NCI-H2107 treated with DMSO at 0.1 percent for 48 hours (cell line): ENCODE measurements around the gene OPN1MW.
"Not testable (repeated sequence)": the region's sequence is repeated elsewhere in the genome, so short reads cannot be mapped to it uniquely, and the experiment has no call there.

Experiments used
- DNase-seq: peaks from one replicate; lab custom pipeline; 2025; ENCODE audit not compliant: unreplicated experiment; lab: John Stamatoyannopoulos, UW

OPN1MW gene

DNA sequence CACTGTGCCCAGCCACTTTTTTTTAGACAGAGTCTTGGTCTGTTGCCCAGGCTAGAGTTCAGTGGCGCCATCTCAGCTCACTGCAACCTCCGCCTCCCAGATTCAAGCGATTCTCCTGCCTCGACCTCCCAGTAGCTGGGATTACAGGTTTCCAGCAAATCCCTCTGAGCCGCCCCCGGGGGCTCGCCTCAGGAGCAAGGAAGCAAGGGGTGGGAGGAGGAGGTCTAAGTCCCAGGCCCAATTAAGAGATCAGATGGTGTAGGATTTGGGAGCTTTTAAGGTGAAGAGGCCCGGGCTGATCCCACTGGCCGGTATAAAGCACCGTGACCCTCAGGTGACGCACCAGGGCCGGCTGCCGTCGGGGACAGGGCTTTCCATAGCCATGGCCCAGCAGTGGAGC is at the start of gene OPN1MW:
Gene OPN1MW, plus strand, starts transcription at position 301 of the 400 bp plus-strand sequence. Its CDS starts 82 bp downstream, at position 383.
- DNase-seq = not testable (repeated sequence)

DNA sequence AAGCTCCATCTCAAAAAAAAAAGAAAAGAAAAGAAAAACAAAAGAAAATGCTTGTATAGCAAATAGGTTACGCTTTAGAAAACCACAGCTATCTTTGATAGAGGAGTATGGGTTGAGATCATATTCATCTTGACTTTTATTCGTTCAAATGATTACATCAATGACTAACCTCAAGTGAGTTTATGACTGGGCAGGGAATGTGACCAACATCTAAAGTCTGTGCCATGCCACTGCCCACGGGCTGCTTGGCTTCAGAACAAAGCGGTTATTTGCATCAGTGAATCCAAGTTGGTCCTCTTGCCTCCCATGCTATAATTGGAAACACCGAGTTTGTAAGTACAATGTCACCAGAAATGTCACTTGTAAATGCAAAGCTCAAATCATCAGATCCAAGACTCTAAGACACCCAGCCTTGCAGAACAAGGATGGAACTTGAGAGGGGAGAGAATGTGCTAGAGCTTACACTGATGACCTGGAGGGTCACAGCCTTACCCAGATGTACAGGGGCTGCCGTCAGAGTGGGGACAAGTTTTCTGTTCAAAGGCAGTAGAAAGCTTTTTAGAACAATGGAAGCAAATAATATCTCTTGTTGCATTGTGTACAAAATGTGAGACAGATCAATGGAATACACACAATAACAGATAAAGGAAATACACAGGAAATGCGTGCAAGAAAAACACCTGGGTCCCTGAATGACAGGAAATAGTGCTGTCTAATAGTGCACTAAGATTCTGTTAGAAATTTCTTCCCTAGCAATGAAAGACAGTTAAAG is 46.8 kb upstream of the OPN1MW start:
- DNase-seq = no peak

DNA sequence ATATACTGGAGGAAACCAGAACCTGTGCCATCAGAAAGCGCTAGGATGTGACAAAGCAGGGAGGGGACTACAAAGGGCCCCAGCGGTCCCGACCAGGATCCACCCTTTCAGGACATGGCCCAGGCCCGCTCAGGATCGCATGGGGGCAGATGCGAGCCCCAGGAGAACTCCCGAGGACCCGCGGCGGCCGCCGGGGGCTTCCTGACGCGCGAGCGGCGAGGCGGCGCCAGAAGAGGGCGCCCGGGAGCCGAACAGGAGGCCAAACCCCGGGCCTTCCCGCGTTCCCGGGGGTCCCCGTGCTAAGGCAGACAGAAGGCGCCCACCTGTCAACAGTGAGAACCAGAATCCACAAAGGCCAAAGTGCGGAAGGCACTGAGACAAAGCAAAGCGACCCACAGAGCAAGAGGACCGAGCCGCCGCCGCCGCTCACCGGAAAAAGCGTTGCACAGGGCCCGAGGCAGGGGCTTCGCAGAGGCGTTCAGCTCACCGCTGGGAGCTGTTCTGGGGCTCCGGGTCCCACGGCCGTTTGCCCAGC is 45.7 kb upstream of the OPN1MW start:
- peak; percentile 24 for DNase-seq

GRCh38 chrX:154138857-154139256 is 43.5 kb upstream of the OPN1MW start:
- no peak for DNase-seq

GRCh38 chrX:154140206-154140605 is 42.2 kb upstream of the OPN1MW start:
- DNase-seq = no peak

GRCh38 chrX:154140742-154141141 is 41.7 kb upstream of the OPN1MW start:
- no peak for DNase-seq

DNA sequence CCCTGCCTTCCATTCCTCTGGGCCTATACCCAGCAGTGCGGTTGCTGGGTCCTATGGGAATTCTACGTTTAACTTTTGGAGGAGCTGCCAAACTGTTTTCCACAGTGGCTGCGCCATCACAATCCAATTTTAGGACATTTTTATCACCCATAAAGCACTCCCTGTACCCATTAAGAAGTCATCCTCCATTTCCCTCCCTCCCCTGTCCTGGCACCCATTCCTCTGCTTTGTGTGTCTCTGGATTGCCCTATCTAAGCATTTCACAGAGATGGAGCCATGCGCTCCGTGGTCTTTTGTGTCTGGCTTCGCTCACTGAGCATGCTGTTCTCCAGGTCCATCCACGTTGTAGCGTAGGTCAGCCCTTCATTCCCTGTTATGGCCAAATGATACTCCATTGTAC is 40.0 kb upstream of the OPN1MW start:
- no peak for DNase-seq

- no peak for DNase-seq
These were observed 39.2 kb upstream of the OPN1MW start for GRCh38 chrX:154142950-154143745.

- not testable (repeated sequence) for DNase-seq
These were observed 38.4 kb upstream of the OPN1MW start, which contains the start of gene OPN1LW for GRCh38 chrX:154144010-154144409. Gene OPN1LW (plus strand): TSS chrX:154144243. CDS start chrX:154144284, 41 bp downstream.

GRCh38 chrX:154151030-154151429 is 31.4 kb upstream of the OPN1MW start:
- not testable (repeated sequence) for DNase-seq

DNA sequence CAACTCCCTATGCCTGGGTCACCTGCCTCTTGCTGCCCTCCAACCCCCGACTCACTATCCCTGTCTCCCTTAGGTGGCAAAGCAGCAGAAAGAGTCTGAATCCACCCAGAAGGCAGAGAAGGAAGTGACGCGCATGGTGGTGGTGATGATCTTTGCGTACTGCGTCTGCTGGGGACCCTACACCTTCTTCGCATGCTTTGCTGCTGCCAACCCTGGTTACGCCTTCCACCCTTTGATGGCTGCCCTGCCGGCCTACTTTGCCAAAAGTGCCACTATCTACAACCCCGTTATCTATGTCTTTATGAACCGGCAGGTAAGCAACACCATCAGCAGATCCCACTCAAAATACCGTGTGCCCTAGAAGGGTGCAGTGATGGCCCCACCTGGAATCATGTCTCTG is 26.2 kb upstream of the OPN1MW start:
- not testable (repeated sequence) for DNase-seq

- DNase-seq = not testable (repeated sequence)
These were observed 25.2 kb upstream of the OPN1MW start for GRCh38 chrX:154157207-154157606.

DNA sequence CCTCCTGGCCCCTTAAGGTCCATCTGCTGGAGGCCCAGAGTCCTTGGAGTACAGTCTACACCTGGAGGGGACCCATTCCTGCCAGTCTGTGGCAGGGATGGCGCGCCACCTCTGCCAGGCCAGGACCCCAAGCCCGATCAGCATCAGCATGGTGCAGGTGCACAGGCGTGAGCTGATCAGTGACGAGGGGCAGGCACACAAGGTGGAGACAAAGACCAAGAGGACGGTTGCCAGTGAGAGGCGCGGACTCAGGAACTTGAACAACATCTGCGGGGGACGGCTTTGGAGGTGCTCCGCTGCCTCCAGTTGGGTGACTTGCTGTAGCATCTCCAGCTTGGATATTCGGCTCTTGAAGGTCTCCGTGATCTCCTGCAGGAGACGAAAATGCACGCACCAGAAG is 23.1 kb upstream of the OPN1MW start:
- DNase-seq = not testable (repeated sequence)

GRCh38 chrX:154164902-154165301 is 17.5 kb upstream of the OPN1MW start:
- DNase-seq = not testable (repeated sequence)

- not testable (repeated sequence) for DNase-seq
These were observed 14.0 kb upstream of the OPN1MW start for GRCh38 chrX:154168384-154168783.

- DNase-seq = not testable (repeated sequence)
These were observed 9.9 kb upstream of the OPN1MW start for GRCh38 chrX:154172535-154172943.

DNA sequence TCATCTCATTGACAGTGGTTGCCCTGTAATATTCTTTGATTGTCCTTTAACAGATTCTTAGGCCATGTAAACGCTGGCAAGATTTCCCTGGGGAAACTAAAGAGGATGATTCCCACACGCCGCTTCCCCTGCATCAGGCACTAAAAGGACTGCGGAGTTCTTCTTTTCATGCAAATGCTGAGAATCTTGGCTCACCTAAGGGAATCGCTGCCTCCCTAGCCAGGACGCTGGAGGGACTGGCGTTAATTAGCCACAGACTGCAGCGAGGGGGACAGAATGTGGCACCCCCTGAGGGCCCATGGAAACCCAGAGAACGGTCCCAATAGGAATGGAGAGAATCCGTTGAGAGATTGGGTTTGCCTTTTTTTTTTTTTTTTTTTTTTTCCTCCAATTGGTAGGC is 8.0 kb upstream of the OPN1MW start:
- DNase-seq = not testable (repeated sequence)

- not testable (repeated sequence) for DNase-seq
These were observed 1.4 kb downstream of the OPN1MW start for GRCh38 chrX:154183794-154184193.

- DNase-seq = not testable (repeated sequence)
These were observed 10.4 kb downstream of the OPN1MW start for GRCh38 chrX:154192846-154193245.

DNA sequence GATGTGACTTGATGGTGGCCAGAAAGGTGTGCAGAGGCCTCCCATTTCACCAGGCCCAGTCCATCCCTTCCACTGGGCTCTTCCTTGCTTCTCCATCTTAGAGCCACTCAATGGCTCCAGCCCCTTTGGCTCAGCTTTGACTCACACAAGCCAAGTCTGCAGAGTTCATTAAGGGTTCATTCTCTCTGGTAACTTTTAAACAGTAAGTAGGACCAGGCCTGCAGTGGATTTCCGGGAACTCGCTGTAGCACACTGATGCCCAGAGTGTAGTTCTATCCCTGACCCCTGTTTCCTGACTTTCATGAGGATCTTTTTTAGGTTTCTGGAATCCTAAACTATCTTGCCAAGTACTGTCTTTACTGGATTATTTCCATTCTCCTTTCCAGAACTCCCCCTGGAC is 11.9 kb downstream of the OPN1MW start:
- not testable (repeated sequence) for DNase-seq

GRCh38 chrX:154196466-154196865 is 14.1 kb downstream of the OPN1MW start:
- DNase-seq = not testable (repeated sequence)
